HG02588 (cell line): Measurements from ENCODE around the gene TFDP1.
"Not testable (repeated sequence)": the region's sequence is repeated elsewhere in the genome, so short reads cannot be mapped to it uniquely, and the experiment has no call there.

Experiments used
- ATAC-seq: cut with Tn5 transposase; IDR thresholded peaks from one replicate; pipeline ENCODE4 v1.9.1; 2021; ENCODE audit warnings: mild to moderate bottlenecking, moderate library complexity; ENCODE audit not compliant: unreplicated experiment

TFDP1 gene

DNA sequence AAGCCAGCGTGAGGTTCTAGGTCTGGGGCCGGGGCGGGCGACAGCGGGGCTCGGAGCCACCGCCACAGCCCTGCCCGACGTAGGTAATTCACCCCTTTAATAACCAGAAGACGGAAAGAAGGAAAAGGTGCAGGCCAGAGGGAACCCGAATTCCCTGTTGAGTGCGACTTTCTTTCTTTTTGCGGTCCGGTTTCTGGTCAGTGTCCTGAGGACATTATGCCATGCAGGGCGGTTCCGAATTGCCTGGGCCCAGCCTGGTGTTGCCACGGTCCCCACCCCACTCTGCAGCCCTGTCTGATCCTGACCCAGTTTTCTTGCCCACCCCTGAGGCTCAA, 18.4 kb upstream of the TFDP1 start:
- ATAC-seq = no peak

DNA sequence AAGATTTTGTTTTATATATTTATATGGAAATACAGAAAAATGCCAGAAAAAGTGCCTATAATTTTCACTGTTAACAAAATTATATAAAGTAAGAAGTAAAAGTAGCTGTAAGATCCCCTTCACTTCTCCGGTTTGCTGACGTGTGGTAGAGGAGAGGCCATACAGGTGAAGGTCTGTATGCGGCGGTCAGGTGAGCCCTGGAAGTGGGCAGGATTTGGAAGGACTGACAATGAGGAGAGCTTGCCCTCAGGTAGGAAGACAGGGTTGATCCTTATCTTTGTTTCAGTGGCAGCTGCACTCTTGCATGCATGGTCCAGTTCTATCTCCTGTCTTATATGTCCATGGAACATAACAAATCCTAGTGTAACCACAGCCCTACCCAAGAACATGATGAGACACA, 16.9 kb upstream of the TFDP1 start:
- ATAC-seq = no peak

DNA sequence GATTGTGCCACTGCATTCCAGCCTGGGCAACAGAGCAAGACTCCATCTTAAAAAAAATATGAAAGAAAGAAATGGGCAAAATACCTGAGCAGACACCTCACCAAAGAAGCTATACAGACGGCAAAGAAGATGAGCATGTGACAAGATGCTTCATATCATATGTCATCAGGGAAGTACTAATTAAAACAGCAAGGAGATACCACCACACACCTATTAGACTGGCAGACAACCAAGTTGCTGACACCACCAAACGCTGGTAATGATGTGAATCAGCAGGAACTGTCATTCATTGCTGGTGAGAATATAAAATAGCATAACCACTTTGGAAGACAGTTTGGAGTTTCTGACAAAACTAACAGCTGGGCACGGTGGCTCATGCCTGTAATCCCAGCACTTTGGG, 11.5 kb upstream of the TFDP1 start:
- ATAC-seq = no peak

- no peak for ATAC-seq
Observed at GRCh38 chr13:113576597-113576996, 8.0 kb upstream of the TFDP1 start.

- ATAC-seq = no peak
Observed at GRCh38 chr13:113577881-113578435, 6.6 kb upstream of the TFDP1 start.

GRCh38 chr13:113579686-113580085, 4.9 kb upstream of the TFDP1 start:
- no peak for ATAC-seq

GRCh38 chr13:113581871-113582270, 2.7 kb upstream of the TFDP1 start:
- ATAC-seq = no peak

- no peak for ATAC-seq
Observed at GRCh38 chr13:113582841-113583631, 1.5 kb upstream of the TFDP1 start.

GRCh38 chr13:113584870-113585671, 518 bp downstream of the TFDP1 start:
- ATAC-seq = peak; percentile 40

GRCh38 chr13:113585896-113586295, 1.3 kb downstream of the TFDP1 start:
- ATAC-seq = no peak

DNA sequence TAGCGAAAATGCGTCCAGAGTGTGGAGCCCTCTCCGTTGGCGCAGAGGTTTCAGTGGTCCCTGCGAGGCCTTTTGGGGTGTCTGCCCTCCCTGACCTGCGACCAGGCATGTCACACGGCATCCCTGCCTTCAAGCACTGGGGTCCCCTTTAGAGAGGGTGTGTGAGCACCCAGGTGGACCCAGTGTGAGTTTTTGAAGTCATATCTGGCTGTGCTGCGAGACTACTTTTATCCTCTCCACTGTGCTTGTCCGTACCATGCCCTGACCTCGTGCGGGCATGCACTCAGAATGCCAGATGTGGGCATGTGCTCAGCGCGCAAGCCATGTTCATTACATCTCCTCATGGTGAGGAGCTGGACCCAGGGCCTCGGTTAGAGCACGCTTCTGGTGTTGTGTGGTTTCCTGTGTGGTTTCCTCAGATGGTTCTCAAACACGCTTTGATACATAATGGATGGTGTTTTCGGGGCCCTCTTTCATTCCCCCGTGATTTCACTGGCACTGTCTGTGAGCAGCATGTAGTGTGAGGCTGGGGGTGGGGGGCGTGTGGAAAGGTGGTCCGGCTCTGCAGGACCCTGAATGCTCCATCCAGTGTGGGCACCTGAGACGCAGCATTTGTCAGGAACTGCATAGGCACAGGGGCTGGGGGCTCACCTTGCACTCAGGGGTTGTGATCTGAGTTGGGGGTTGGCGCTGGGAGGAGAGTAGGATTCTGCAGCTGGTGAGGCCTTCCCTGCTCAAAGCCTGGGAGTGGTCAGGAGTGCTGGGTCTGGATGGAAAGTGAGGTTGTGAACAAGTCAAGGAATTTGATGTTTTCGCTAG, 2.3 kb downstream of the TFDP1 start:
- no peak for ATAC-seq

GRCh38 chr13:113588394-113589111, 4.0 kb downstream of the TFDP1 start:
- no peak for ATAC-seq

GRCh38 chr13:113589251-113589960, 4.9 kb downstream of the TFDP1 start:
- ATAC-seq = no peak

DNA sequence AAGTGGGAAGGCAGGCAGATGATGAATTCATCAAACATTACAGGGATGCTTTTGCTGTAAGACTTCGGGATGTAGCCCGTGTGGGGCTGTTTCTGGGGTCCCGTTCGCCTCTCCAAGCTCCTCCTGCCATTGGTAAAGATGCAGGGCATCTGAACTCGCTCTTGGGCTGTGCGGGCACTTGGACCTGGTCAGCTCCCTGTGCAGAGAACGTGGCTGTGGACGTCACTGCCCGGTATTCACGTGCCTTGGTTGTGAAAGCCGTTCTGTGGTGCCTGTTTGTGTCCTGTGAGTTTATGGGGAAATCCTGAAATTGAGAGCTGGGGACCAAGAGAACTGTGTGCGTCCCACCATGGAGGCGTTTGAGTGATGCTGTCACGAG, 5.4 kb downstream of the TFDP1 start:
- no peak for ATAC-seq

DNA sequence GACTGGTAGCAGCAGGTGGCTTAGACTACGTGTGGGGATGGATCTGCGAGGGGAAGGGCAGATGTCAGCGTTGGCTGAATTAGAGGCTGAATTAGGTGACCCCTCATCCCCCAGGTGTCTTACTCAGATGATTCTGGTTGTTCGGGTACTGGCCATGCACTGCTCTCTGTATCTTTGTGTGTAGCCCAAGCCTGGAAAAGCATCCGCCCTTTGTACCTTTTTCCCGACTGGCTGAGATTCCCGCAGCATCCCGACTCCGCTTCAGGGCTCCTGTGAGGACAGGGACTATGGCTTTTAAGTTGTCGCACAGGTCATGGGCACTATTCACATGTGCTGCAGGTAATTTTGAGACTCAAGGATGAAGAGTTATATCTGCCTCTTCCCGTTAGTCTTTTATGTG, 7.2 kb downstream of the TFDP1 start:
- no peak for ATAC-seq

DNA sequence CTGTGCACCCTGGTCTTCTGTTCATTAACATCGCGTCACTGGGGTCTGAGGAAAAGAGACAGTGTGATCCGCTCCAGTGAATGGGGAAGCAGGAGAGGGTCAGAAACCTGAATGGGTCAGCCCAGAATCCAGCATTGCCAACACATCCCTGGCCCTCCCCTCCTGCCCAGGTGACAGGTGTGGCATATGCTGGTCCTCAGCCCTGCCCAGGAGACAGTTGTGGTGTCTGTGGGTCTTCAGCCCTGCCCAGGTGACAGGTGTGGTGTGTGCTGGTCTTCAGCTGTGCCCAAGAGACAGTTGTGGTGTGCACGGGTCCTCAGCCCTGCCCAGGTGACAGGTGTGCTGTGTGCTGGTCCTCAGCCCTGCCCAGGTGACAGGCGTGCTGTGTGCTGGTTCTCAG, 8.0 kb downstream of the TFDP1 start:
- ATAC-seq = no peak

DNA sequence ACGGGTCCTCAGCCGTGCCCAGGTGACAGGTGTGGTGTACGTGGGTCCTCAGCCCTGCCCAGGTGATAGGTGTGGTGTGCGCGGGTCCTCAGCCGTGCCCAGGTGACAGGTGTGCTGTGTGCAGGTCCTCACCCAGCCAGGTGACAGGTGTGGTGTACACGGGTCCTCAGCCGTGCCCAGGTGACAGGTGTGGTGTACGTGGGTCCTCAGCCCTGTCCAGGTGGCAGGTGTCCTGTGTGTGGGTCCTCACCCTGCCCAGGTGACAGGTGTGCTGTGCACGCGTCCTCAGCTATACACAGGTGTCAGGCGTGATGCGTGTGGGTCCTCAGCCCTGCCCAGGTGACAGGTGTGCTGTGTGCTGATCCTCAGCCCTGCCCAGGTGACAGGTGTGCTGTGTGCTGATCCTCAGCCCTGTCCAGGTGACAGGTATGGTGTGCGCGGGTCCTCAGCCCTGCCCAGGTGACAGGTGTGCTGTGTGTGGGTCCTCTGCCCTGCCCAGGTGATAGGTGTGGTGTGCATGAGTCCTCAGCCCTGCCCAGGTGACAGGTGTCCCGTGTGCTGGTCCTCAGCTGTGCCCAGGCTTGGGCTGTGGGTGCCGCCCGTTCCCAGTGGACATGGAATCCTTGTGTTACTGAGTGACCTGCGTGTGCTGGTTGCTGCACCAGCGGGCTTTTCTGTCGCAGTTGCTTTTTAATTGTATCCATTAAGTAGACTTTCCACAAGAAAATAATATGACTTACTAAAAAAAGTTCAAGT, 9.7 kb downstream of the TFDP1 start:
- ATAC-seq = not testable (repeated sequence)

DNA sequence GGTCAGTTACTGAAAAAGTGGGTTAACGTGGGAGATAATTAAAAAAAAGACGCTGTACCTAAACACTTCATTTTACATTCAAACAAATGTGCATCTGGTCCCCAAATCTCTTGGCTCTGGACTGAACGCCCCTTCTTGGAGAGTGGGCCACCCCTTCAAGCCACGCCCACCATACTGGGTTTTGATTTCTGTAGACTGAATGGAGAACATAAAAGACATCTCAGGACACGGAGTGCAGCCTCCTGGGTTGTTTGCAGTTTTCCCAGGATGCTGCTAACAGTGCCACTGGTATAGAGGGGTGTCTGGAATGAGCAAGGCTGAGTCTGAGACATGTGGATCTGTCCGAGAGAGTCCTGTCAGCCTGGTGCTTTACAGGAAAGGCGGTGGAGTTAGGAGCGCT, 10.6 kb downstream of the TFDP1 start:
- ATAC-seq = no peak
